Ovary (tissue), 3 donors: ENCODE data around the gene GUCY2D.

ENCODE experiments used
- EP300 ChIP-seq: sonication (generic); formaldehyde crosslinking; IDR thresholded peaks from one replicate; pipeline ENCODE4 v1.6.1; 2017; ENCODE audit warnings: antibody characterized with exemption
- POLR2A ChIP-seq: fragments of 450-650 bp; IDR thresholded peaks from one replicate; pipeline ENCODE4 v1.6.1; 2017; ENCODE audit warnings: antibody characterized with exemption, mild to moderate bottlenecking, moderate library complexity
- TF ChIP-seq, protein P1 (sequence below), 3 donors: fragments of 450-650 bp in 2 of 3; fragments of 200-600 bp in 1 of 3; IDR thresholded peaks; one replicate each; pipeline versions ENCODE4 v1.5.1 to v1.8.0; 2016 to 2022; ENCODE audit warnings: antibody characterized with exemption in 3 of 3, mild to moderate bottlenecking in 1 of 3
- donor health status: DM: no; HTN: no; CAD: no.

DNA sequence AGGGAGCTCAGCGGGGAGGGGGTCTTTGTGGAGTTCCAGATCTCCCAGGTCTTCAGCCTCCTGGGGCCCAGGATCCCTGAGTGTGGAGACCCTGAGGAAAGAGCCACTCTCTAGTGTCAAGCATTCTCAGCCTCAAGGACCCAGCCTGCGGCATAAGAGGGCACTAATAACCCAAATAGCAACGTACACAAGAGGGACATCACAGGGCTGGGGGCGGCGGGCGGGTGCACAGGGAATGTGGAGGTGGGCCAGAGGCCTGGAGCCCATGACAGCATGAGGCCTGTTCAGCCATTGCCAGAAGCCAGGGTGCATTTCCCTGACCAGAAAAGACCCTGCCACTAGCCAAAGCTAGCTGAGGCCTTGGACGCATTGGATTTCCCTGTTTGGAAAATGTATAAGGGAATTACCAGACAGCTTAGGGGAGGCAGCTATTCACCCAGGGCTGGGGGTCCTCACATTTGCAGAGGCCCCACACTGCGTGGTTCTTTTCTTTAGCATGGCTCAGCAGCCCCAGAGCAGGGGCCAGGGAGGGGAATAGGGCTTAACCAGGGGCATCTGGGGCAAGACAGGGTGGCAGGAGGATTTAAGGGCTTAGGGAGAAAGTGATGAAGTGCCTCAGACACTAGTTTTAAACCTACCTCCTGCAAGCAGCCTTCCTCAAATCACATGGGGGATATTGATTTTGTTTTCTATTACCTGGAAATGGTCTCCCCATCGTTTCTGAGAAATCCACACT, 22.9 kb downstream of the GUCY2D start:
- TF ChIP-seq POLR2A (no peak), EP300 (no peak)
- TF ChIP-seq, protein P1, sequence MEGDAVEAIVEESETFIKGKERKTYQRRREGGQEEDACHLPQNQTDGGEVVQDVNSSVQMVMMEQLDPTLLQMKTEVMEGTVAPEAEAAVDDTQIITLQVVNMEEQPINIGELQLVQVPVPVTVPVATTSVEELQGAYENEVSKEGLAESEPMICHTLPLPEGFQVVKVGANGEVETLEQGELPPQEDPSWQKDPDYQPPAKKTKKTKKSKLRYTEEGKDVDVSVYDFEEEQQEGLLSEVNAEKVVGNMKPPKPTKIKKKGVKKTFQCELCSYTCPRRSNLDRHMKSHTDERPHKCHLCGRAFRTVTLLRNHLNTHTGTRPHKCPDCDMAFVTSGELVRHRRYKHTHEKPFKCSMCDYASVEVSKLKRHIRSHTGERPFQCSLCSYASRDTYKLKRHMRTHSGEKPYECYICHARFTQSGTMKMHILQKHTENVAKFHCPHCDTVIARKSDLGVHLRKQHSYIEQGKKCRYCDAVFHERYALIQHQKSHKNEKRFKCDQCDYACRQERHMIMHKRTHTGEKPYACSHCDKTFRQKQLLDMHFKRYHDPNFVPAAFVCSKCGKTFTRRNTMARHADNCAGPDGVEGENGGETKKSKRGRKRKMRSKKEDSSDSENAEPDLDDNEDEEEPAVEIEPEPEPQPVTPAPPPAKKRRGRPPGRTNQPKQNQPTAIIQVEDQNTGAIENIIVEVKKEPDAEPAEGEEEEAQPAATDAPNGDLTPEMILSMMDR (IDR thresholded peaks at IDR 0.05): no peak
